Esophagus squamous epithelium (tissue), 5 donors: ENCODE measurements around the gene ZNF132. TPM values are rescaled to one million over a fixed set of nuclear protein-coding genes. Genes with fewer than 3 reads are reported as not detected.
"Not testable (repeated sequence)": the region's sequence is repeated elsewhere in the genome, so short reads cannot be mapped to it uniquely, and the experiment has no call there.

Experiments used
- DNase-seq: peaks from one replicate; lab custom pipeline; 2025; lab: John Stamatoyannopoulos, UW
- H3K27ac ChIP-seq, 4 donors: fragments of 200-600 bp; sonication (generic); one replicate each; pipeline ENCODE4 v1.5.1; 2016 to 2019; ENCODE audit warnings: mild to moderate bottlenecking in 1 of 4
- H3K27me3 ChIP-seq, 4 donors: fragments of 200-600 bp; sonication (generic); 1 replicate in 3 of 4; 2 replicates in 1 of 4; pipeline versions ENCODE4 v1.5.1 to v1.6.0; 2017 to 2021; ENCODE audit warnings: antibody characterized with exemption in 1 of 4
- H3K36me3 ChIP-seq, 3 donors: fragments of 200-600 bp; sonication (generic); one replicate each; pipeline ENCODE4 v1.5.1; 2016 to 2019
- H3K4me1 ChIP-seq, 3 donors: fragments of 200-600 bp; sonication (generic); one replicate each; pipeline ENCODE4 v1.5.1; 2017 to 2019
- H3K4me3 ChIP-seq, 4 donors: fragments of 200-600 bp; sonication (generic); 1 replicate in 3 of 4; 2 replicates in 1 of 4; pipeline ENCODE4 v1.5.1; 2016 to 2019; ENCODE audit warnings: mild to moderate bottlenecking in 2 of 4, moderate library complexity in 1 of 4
- H3K9me3 ChIP-seq, 3 donors: fragments of 200-600 bp; sonication (generic); one replicate each; pipeline ENCODE4 v1.5.1; 2016 to 2019
- POLR2A ChIP-seq, 4 donors: fragments of 450-650 bp; IDR thresholded peaks; one replicate each; pipeline ENCODE4 v1.6.1; 2017; ENCODE audit warnings: antibody characterized with exemption in 4 of 4, mild to moderate bottlenecking in 4 of 4, moderate library complexity in 3 of 4
- WGBS, 2 donors: methylation state at CpG; one replicate each; pipeline ENCODE4 v1.1.5; 2018; 5-methylcytosine and 5-hydroxymethylcytosine counted together
- intact Hi-C: fragments of 100-400 bp; cut with DNase I; formaldehyde crosslinking; loops from one replicate; pipeline ENCODE4 v1.15.0; 2022
- total RNA-seq, 4 donors: library from RNA; depleted of rRNA; stranded (reverse); fragments of >200 nt; gene quantifications; one replicate each; pipeline ENCODE4 v1.1.0, GENCODE V29; 2016
- TF ChIP-seq, protein P1 (sequence below), 6 experiments: fragments of 450-650 bp in 4 of 6; fragments of 200-600 bp in 2 of 6; sonication (generic) in 2 of 6; IDR thresholded peaks; one replicate each; pipeline ENCODE4 v1.5.1; 2016 to 2019; ENCODE audit warnings: antibody characterized with exemption in 6 of 6, mild to moderate bottlenecking in 4 of 6, moderate library complexity in 4 of 6
- donor health status: DM: yes; HTN: yes; CAD: no.

ZNF132 gene
- total RNA-seq, 4 donors from 2014 or later: 2.0 to 5.3 (median 2.4) TPM

GRCh38 chr19:58455306-58455705 is 15.4 kb upstream of the ZNF132 start:
- 100% methylated on average over 1 to 2 of the region's 21 CpGs for WGBS, 2 donors
- intact Hi-C loops: no loop called here
- no peak overlapping the region for H3K27ac ChIP-seq
- no peak for DNase-seq
- TF ChIP-seq POLR2A (IDR thresholded peaks at IDR 0.05): no peak
- TF ChIP-seq, protein P1, sequence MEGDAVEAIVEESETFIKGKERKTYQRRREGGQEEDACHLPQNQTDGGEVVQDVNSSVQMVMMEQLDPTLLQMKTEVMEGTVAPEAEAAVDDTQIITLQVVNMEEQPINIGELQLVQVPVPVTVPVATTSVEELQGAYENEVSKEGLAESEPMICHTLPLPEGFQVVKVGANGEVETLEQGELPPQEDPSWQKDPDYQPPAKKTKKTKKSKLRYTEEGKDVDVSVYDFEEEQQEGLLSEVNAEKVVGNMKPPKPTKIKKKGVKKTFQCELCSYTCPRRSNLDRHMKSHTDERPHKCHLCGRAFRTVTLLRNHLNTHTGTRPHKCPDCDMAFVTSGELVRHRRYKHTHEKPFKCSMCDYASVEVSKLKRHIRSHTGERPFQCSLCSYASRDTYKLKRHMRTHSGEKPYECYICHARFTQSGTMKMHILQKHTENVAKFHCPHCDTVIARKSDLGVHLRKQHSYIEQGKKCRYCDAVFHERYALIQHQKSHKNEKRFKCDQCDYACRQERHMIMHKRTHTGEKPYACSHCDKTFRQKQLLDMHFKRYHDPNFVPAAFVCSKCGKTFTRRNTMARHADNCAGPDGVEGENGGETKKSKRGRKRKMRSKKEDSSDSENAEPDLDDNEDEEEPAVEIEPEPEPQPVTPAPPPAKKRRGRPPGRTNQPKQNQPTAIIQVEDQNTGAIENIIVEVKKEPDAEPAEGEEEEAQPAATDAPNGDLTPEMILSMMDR (IDR thresholded peaks at IDR 0.05): no peak
- H3K4me3 ChIP-seq: no peak overlapping the region
- no peaks in the 10 kb centered on the region for H3K27me3 ChIP-seq
- H3K9me3 ChIP-seq: no peaks in the 10 kb centered on the region
- peaks cover 0 to 48% (median 7%) of the 10 kb centered on the region in 3 donors for H3K36me3 ChIP-seq
- peaks cover 0 to 24% (median 6%) of the 10 kb centered on the region in 3 donors for H3K4me1 ChIP-seq

DNA sequence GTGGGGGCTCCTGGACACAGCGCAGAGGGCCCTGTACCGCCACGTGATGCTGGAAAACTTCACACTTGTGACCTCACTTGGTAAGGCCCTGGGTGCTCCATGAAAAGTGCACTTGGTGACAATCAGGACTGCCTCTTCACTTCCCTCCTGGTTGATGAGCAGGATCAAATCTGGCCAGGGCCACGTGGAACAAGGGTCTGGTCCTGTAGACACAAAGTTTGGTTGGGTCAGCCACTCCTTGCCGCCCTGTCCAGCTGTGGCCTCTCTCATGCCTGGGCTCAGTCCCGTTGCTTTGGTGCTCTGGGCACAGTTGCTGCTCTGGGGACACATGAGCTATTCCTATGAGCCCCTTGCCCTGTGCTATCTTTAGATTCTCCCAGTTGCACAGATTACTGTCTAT is 13.8 kb upstream of the ZNF132 start:
- TF ChIP-seq POLR2A (IDR thresholded peaks at IDR 0.05): no peak
- TF ChIP-seq, protein P1 (IDR thresholded peaks at IDR 0.05): no peak
- WGBS, 2 donors: 100% methylated on average over 2 of the region's 6 CpGs; no CpG with 5 or more reads in 1 of the 2 donors
- Histone ChIP-seq H3K27me3 (peaks cover 0 to 13% (median 0%) of the 10 kb centered on the region in 4 donors), H3K27ac (no peak overlapping the region), H3K4me1 (peaks cover 0 to 24% (median 6%) of the 10 kb centered on the region in 3 donors), H3K36me3 (peaks cover 0 to 48% (median 7%) of the 10 kb centered on the region in 3 donors), H3K9me3 (peaks cover 0 to 8% (median 5%) of the 10 kb centered on the region in 3 donors), H3K4me3 (no peak overlapping the region)
- no peak for DNase-seq
- intact Hi-C loops: no loop called here

- peaks cover 0 to 30% (median 3%) of the 10 kb centered on the region in 3 donors for H3K36me3 ChIP-seq
- WGBS, 2 donors: 0% methylated on average over 4 of the region's 79 CpGs; no CpG with 5 or more reads in 1 of the 2 donors
Observed at GRCh38 chr19:58451358-58452101, 11.6 kb upstream of the ZNF132 start, which contains the start of gene ZNF324B. TSS of gene ZNF324B (plus strand) at chr19:58451622. CDS start at chr19:58453702, 2,080 bp downstream.

GRCh38 chr19:58450856-58451357 is 11.0 kb upstream of the ZNF132 start:
- TF ChIP-seq, protein P1 (IDR thresholded peaks at IDR 0.05): no peak
- TF ChIP-seq POLR2A (IDR thresholded peaks at IDR 0.05): no peak
- peaks cover 0 to 42% (median 0%) of the 10 kb centered on the region in 4 donors for H3K27me3 ChIP-seq
- peaks cover 0 to 24% (median 6%) of the 10 kb centered on the region in 3 donors for H3K4me1 ChIP-seq
- peaks cover 0 to 24% (median 0%) of the 10 kb centered on the region in 3 donors for H3K36me3 ChIP-seq
- WGBS, 2 donors: 2 to 4% methylated on average over 10 to 11 of the region's 11 CpGs
- no peak for DNase-seq
- intact Hi-C loops: no loop called here
- peak overlapping the region; percentile 72 to 99 (median 78) for H3K4me3 ChIP-seq
- H3K27ac ChIP-seq: peak overlapping the region in 2 of 4 donors; percentile 77 to 78
- peaks cover 0 to 10% (median 7%) of the 10 kb centered on the region in 3 donors for H3K9me3 ChIP-seq

More at GRCh38 chr19:58451358-58452101, 11.6 kb upstream of the ZNF132 start, which contains the start of gene ZNF324B:
- Histone ChIP-seq H3K4me1 (peaks cover 0 to 24% (median 6%) of the 10 kb centered on the region in 3 donors), H3K27me3 (peaks cover 0 to 36% (median 0%) of the 10 kb centered on the region in 4 donors), H3K27ac (peak within 1 kb of the TSS; percentile 66 to 78 (median 78)), H3K4me3 (peak within 1 kb of the TSS; percentile 72 to 99 (median 78)), H3K9me3 (peaks cover 0 to 10% (median 7%) of the 10 kb centered on the region in 3 donors)
- TF ChIP-seq, protein P1 (IDR thresholded peaks at IDR 0.05): peak in 1 of 6 experiments; percentile 3
- peak in 1 of 4 donors; percentile 49 for TF ChIP-seq POLR2A (IDR thresholded peaks at IDR 0.05)
- intact Hi-C loops: no loop called here
- peak; percentile 82 for DNase-seq

DNA sequence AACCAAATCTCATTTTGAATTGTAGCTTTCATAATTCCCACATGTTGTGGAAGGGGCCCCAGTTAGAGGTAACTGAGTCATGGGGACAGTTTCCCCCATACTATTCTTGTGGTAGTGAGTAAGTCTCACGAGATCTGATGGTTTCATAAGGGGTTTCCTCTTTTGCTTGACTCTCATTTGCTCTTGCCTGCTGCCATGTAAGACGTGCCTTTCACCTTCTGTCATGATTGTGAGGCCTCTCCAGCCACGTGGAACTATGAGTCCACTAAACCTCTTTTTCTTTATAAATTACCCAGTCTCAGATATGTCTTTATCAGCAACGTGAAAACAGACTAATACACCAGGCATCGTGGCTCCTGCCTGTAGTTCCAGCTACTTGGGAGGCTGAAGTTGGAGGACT is 10.0 kb upstream of the ZNF132 start:
- H3K36me3 ChIP-seq: peaks cover 0 to 18% (median 0%) of the 10 kb centered on the region in 3 donors
- WGBS, 2 donors: 61 to 62% methylated on average over 5 of the region's 5 CpGs
- peaks cover 0 to 24% (median 6%) of the 10 kb centered on the region in 3 donors for H3K4me1 ChIP-seq
- H3K4me3 ChIP-seq, DNase-seq, intact Hi-C loops, H3K27ac ChIP-seq: not testable (repeated sequence)
- peaks cover 0 to 44% (median 0%) of the 10 kb centered on the region in 4 donors for H3K27me3 ChIP-seq
- peaks cover 0 to 10% (median 7%) of the 10 kb centered on the region in 3 donors for H3K9me3 ChIP-seq

- H3K27ac ChIP-seq, H3K4me3 ChIP-seq, DNase-seq, intact Hi-C loops, H3K36me3 ChIP-seq: not testable (repeated sequence)
- 69 to 77% methylated on average over 3 of the region's 3 CpGs for WGBS, 2 donors
- Histone ChIP-seq H3K27me3 (peaks cover 0 to 44% (median 0%) of the 10 kb centered on the region in 4 donors), H3K9me3 (peaks cover 0 to 10% (median 7%) of the 10 kb centered on the region in 3 donors), H3K4me1 (peaks cover 0 to 24% (median 6%) of the 10 kb centered on the region in 3 donors)
Observed at GRCh38 chr19:58448860-58449259, 8.9 kb upstream of the ZNF132 start.

- intact Hi-C loops: not testable (repeated sequence)
- WGBS, 2 donors: 85 to 88% methylated on average over 5 to 7 of the region's 7 CpGs
Observed at GRCh38 chr19:58442986-58443385, 3.0 kb upstream of the ZNF132 start.

More at GRCh38 chr19:58442986-58443385, 3.0 kb upstream of the ZNF132 start:
- Histone ChIP-seq H3K27me3 (peaks cover 0 to 23% (median 0%) of the 10 kb centered on the region in 4 donors), H3K9me3 (peaks cover 0 to 19% (median 12%) of the 10 kb centered on the region in 3 donors), H3K4me1 (peaks cover 6 to 21% (median 13%) of the 10 kb centered on the region in 3 donors)
- not testable (repeated sequence) for H3K36me3 ChIP-seq, DNase-seq, H3K4me3 ChIP-seq, H3K27ac ChIP-seq
